ENCODE data around the gene CDH24. TPM values are rescaled to one million over a fixed set of nuclear protein-coding genes. Genes with fewer than 3 reads are reported as not detected.
A peak's percentile ranks its signal among the peaks of the same experiment; 100 is the strongest.

CDH24 gene
- total and polyA plus RNA-seq, 2 experiments from 2014 or later: 4.4 to 17.8 TPM

GRCh38 chr14:23068789-23069412 is 11.6 kb upstream of the CDH24 start:
- Histone ChIP-seq H3K4me3 (peak overlapping the region; percentile 35; the same call in 1 of the 2 replicates), H3K27ac (ENCODE audit: low read depth) (peak overlapping the region; percentile 17; the same call in 1 of the 2 replicates), H3K36me3 (ENCODE audit: insufficient read depth) (peaks cover 51% of the 10 kb centered on the region), H3K4me2 (no peak overlapping the region), H3K4me1 (ENCODE audit: insufficient read depth) (peaks cover 32% of the 10 kb centered on the region), H3K27me3 (ENCODE audit: insufficient read depth) (no peaks in the 10 kb centered on the region), H4K20me1 (replicated peaks; ENCODE audit: insufficient read depth) (peaks cover 41% of the 10 kb centered on the region), H2AFZ (no peak overlapping the region), H3F3A (replicated peaks; ENCODE audit: low read depth) (peaks cover 52% of the 10 kb centered on the region), H3K79me2 (replicated peaks; ENCODE audit: insufficient read depth) (peaks cover 70% of the 10 kb centered on the region), H3K9me2 (ENCODE audit: insufficient read depth) (no peaks in the 10 kb centered on the region)
- peaks cover 83% of the 10 kb centered on the region for H3K36me3 Mint-ChIP-seq (ENCODE audit: low read depth)
- H3K4me1 Mint-ChIP-seq: peaks cover 45% of the 10 kb centered on the region
- DNase-seq (ENCODE audit: low spot score) (peak; percentile 96), ATAC-seq (peak; percentile 63)
- H3K27me3 Mint-ChIP-seq (ENCODE audit: insufficient read depth, low read depth, poor library complexity): peaks cover 16% of the 10 kb centered on the region
- no peaks in the 10 kb centered on the region for H3K9me3 Mint-ChIP-seq
- H3K4me3 Mint-ChIP-seq: peak overlapping the region; percentile 91
- TF ChIP-seq ZNF114 (CRISPR knock-in tag; IDR thresholded peaks at IDR 0.05) (no peak), CTCF (conservative IDR thresholded peaks at IDR 0.05; ENCODE audit: low read depth in 2 of 2) (peak; percentile 92 to 99)
- H3K27ac Mint-ChIP-seq: peak overlapping the region; percentile 85

GRCh38 chr14:23067847-23068788 is 10.8 kb upstream of the CDH24 start:
- no peak overlapping the region; the same call in 1 of the 2 replicates for H3K27ac ChIP-seq (ENCODE audit: low read depth)
- peaks cover 72% of the 10 kb centered on the region for H3K79me2 ChIP-seq (replicated peaks; ENCODE audit: insufficient read depth)
- peaks cover 83% of the 10 kb centered on the region for H3K36me3 Mint-ChIP-seq (ENCODE audit: low read depth)
- no peak for DNase-seq (ENCODE audit: low spot score)
- H3K4me1 ChIP-seq (ENCODE audit: insufficient read depth): peaks cover 32% of the 10 kb centered on the region
- H3K4me3 Mint-ChIP-seq: peak overlapping the region; percentile 91; the same call in 1 of the 3 replicates
- peaks cover 50% of the 10 kb centered on the region for H3K36me3 ChIP-seq (ENCODE audit: insufficient read depth)
- H4K20me1 ChIP-seq (replicated peaks; ENCODE audit: insufficient read depth): peaks cover 49% of the 10 kb centered on the region
- no peaks in the 10 kb centered on the region for H3K9me2 ChIP-seq (ENCODE audit: insufficient read depth)
- no peaks in the 10 kb centered on the region for H3K9me3 Mint-ChIP-seq
- H3K27me3 Mint-ChIP-seq (ENCODE audit: insufficient read depth, low read depth, poor library complexity): peaks cover 16% of the 10 kb centered on the region
- peak overlapping the region; percentile 85; the same call in 1 of the 2 replicates for H3K27ac Mint-ChIP-seq
- H3K27me3 ChIP-seq (ENCODE audit: insufficient read depth): no peaks in the 10 kb centered on the region
- no peak overlapping the region for H3K4me3 ChIP-seq
- ATAC-seq: 0 out of 3 replicates have a peak, but pooled peaks have one; percentile 2
- peaks cover 45% of the 10 kb centered on the region for H3K4me1 Mint-ChIP-seq
- no peak overlapping the region; the same call in 1 of the 2 replicates for H3K4me2 ChIP-seq
- peaks cover 60% of the 10 kb centered on the region for H3F3A ChIP-seq (replicated peaks; ENCODE audit: low read depth)
- H2AFZ ChIP-seq: no peak overlapping the region
- no peak for TF ChIP-seq JUNB (IDR thresholded peaks at IDR 0.05; ENCODE audit: unreplicated experiment)
- no peak for TF ChIP-seq CREB1 (CRISPR knock-in tag; IDR thresholded peaks at IDR 0.05; ENCODE audit: low read depth)
- TF ChIP-seq ZNF462 (CRISPR knock-in tag; IDR thresholded peaks at IDR 0.05): no peak
- TF ChIP-seq ZNF331 (CRISPR knock-in tag; IDR thresholded peaks at IDR 0.05; ENCODE audit: low read depth): no peak
- TF ChIP-seq EZH2 (IDR thresholded peaks at IDR 0.05; ENCODE audit: low read depth, unreplicated experiment): no peak
- no peak for TF ChIP-seq EZH2phosphoT487 (IDR thresholded peaks at IDR 0.05; ENCODE audit: unreplicated experiment)
- TF ChIP-seq ZNF114 (CRISPR knock-in tag; IDR thresholded peaks at IDR 0.05): no peak
- TF ChIP-seq ETS1 (IDR thresholded peaks at IDR 0.05): no peak
